GM19238 (cell line): ENCODE data around the gene USP9Y.
"Not testable (repeated sequence)": the region's sequence is repeated elsewhere in the genome, so short reads cannot be mapped to it uniquely, and the experiment has no call there.

Experiments
- DNase-seq: peaks from one replicate; pipeline ENCODE4 v3.0.0; 2011; ENCODE audit warnings: low spot score; ENCODE audit not compliant: insufficient read length

The USP9Y gene

GRCh38 chrY:12701181-12701695, at the start of gene USP9Y:
TSS of gene USP9Y (plus strand) at chrY:12701231. CDS start at chrY:12709448, 8,217 bp downstream.
- DNase-seq: no peak

- DNase-seq: no peak
Measured at GRCh38 chrY:12651621-12652036, 49.4 kb upstream of the USP9Y start.

GRCh38 chrY:12661745-12662681, 39.0 kb upstream of the USP9Y start:
- no peak for DNase-seq

- DNase-seq: no peak
Measured at GRCh38 chrY:12662745-12663591, 38.1 kb upstream of the USP9Y start.

- DNase-seq: not testable (repeated sequence)
Measured at GRCh38 chrY:12663845-12664244, 37.2 kb upstream of the USP9Y start.

GRCh38 chrY:12678111-12678510, 22.9 kb upstream of the USP9Y start:
- no peak for DNase-seq

GRCh38 chrY:12681535-12681934, 19.5 kb upstream of the USP9Y start:
- no peak for DNase-seq

- DNase-seq: no peak
Measured at GRCh38 chrY:12688337-12688736, 12.7 kb upstream of the USP9Y start.

GRCh38 chrY:12700087-12700486, 944 bp upstream of the USP9Y start:
- no peak for DNase-seq

GRCh38 chrY:12702174-12702573, 1.1 kb downstream of the USP9Y start:
- DNase-seq: no peak

- DNase-seq: no peak
Measured at GRCh38 chrY:12710460-12710859, 9.4 kb downstream of the USP9Y start.

GRCh38 chrY:12715376-12715775, 14.3 kb downstream of the USP9Y start:
- DNase-seq: no peak

- DNase-seq: no peak
Measured at GRCh38 chrY:12729746-12730145, 28.7 kb downstream of the USP9Y start.

- no peak for DNase-seq
Measured at GRCh38 chrY:12733625-12734024, 32.6 kb downstream of the USP9Y start.

GRCh38 chrY:12734051-12734450, 33.0 kb downstream of the USP9Y start:
- no peak for DNase-seq

GRCh38 chrY:12741414-12741813, 40.4 kb downstream of the USP9Y start:
- no peak for DNase-seq

GRCh38 chrY:12742725-12743124, 41.7 kb downstream of the USP9Y start:
- no peak for DNase-seq

GRCh38 chrY:12744091-12744490, 43.1 kb downstream of the USP9Y start:
- DNase-seq: no peak

GRCh38 chrY:12749293-12749692, 48.3 kb downstream of the USP9Y start:
- DNase-seq: no peak

- DNase-seq: no peak
Measured at GRCh38 chrY:12752856-12753255, 51.8 kb downstream of the USP9Y start.

GRCh38 chrY:12756021-12756420, 55.0 kb downstream of the USP9Y start:
- DNase-seq: no peak

- DNase-seq: no peak
Measured at GRCh38 chrY:12765976-12766375, 64.9 kb downstream of the USP9Y start.
